CD14-positive monocyte (primary cell): Measurements from ENCODE around the gene CDA. TPM values are rescaled to one million over a fixed set of nuclear protein-coding genes. Genes with fewer than 3 reads are reported as not detected.
A peak's percentile ranks its signal among the peaks of the same experiment; 100 is the strongest.

Experiments
- DNase-seq, 3 donors: peaks; one replicate each; pipeline ENCODE4 v3.0.0-alpha.2; 2011 to 2022
- H2AFZ ChIP-seq: 2 replicates; pipeline ENCODE4 v1.6.0; 2012; ENCODE audit warnings: mild to moderate bottlenecking, low read depth, low read length, inconsistent platforms; ENCODE audit not compliant: insufficient read depth, poor library complexity, severe bottlenecking
- H3K27ac ChIP-seq, 2 donors: 1 replicate in 1 of 2; 2 replicates in 1 of 2; pipeline ENCODE4 v1.5.1; 2012 to 2013; ENCODE audit warnings: low read length in 2 of 2, control low read depth in 1 of 2, inconsistent platforms in 1 of 2, low read depth in 1 of 2, mild to moderate bottlenecking in 1 of 2
- H3K27me3 ChIP-seq, 2 donors: one replicate each; pipeline versions ENCODE4 v1.6.0 to v1.6.1; 2011 to 2013; ENCODE audit warnings: low read length in 2 of 2; ENCODE audit not compliant: control insufficient read depth in 2 of 2, insufficient read depth in 2 of 2
- H3K36me3 ChIP-seq, 2 donors: replicated peaks in 1 of 2; 1 replicate in 1 of 2; 2 replicates in 1 of 2; pipeline versions ENCODE4 v1.5.1 to v1.6.1; 2012 to 2013; ENCODE audit warnings: low read length in 2 of 2, control low read depth in 1 of 2, inconsistent platforms in 1 of 2, mild to moderate bottlenecking in 1 of 2; ENCODE audit not compliant: insufficient read depth in 2 of 2, control insufficient read depth in 1 of 2
- H3K4me1 ChIP-seq, 2 donors: 1 replicate in 1 of 2; 2 replicates in 1 of 2; pipeline versions ENCODE4 v1.5.1 to v1.6.1; 2012 to 2013; ENCODE audit warnings: low read length in 2 of 2, control low read depth in 1 of 2, inconsistent platforms in 1 of 2, mild to moderate bottlenecking in 1 of 2, moderate library complexity in 1 of 2; ENCODE audit not compliant: insufficient read depth in 2 of 2, control insufficient read depth in 1 of 2
- H3K4me2 ChIP-seq: replicated peaks from 2 replicates; pipeline ENCODE3; 2012; ENCODE audit warnings: low read length, moderate library complexity, mild to moderate bottlenecking; ENCODE audit not compliant: poor library complexity, severe bottlenecking; ENCODE audit errors: extremely low read depth
- H3K4me3 ChIP-seq, 3 experiments: fragments of 200-600 bp in 1 of 3; sonication (generic) in 1 of 3; replicated peaks in 1 of 3; 1 replicate in 2 of 3; 2 replicates in 1 of 3; pipeline ENCODE4 v1.5.1; 2011 to 2013; ENCODE audit warnings: low read length in 3 of 3, mild to moderate bottlenecking in 3 of 3, control low read depth in 2 of 3, low read depth in 2 of 3, inconsistent platforms in 1 of 3, moderate library complexity in 1 of 3
- H3K79me2 ChIP-seq: 2 replicates; pipeline ENCODE4 v1.6.0; 2012; ENCODE audit warnings: mild to moderate bottlenecking, control low read depth, inconsistent platforms, low read length, moderate library complexity; ENCODE audit not compliant: insufficient read depth
- H3K9ac ChIP-seq: 2 replicates; pipeline ENCODE4 v1.6.0; 2017; ENCODE audit warnings: low read length, mild to moderate bottlenecking; ENCODE audit not compliant: insufficient read depth, poor library complexity, severe bottlenecking
- H3K9me3 ChIP-seq, 2 donors: replicated peaks in 1 of 2; 1 replicate in 1 of 2; 2 replicates in 1 of 2; pipeline versions ENCODE4 v1.5.1 to v1.6.1; 2012 to 2013; ENCODE audit warnings: low read length in 2 of 2, control low read depth in 1 of 2; ENCODE audit not compliant: control insufficient read depth in 1 of 2, insufficient read depth in 1 of 2
- H4K20me1 ChIP-seq: 2 replicates; pipeline ENCODE4 v1.6.0; 2012; ENCODE audit warnings: mild to moderate bottlenecking, low read length, control low read depth, moderate library complexity; ENCODE audit not compliant: insufficient read depth
- H3K27ac Mint-ChIP-seq, 7 donors: one replicate each; pipeline ENCODE4 v1.8.0; 2020; ENCODE audit warnings: mild to moderate bottlenecking in 7 of 7, mixed read lengths in 7 of 7, moderate library complexity in 6 of 7, inconsistent platforms in 2 of 7
- H3K27me3 Mint-ChIP-seq, 3 donors: one replicate each; pipeline ENCODE4 v1.8.0; 2021 to 2022; ENCODE audit warnings: low read depth in 3 of 3, mild to moderate bottlenecking in 3 of 3, mixed read lengths in 3 of 3, moderate library complexity in 3 of 3, inconsistent platforms in 1 of 3
- H3K36me3 Mint-ChIP-seq, 2 donors: one replicate each; pipeline ENCODE4 v1.8.0; 2020; ENCODE audit warnings: mixed read lengths in 2 of 2, inconsistent platforms in 1 of 2, mild to moderate bottlenecking in 1 of 2
- H3K4me1 Mint-ChIP-seq: one replicate; pipeline ENCODE4 v1.8.0; 2020; ENCODE audit warnings: mild to moderate bottlenecking, mixed read lengths
- H3K4me3 Mint-ChIP-seq, 2 donors: one replicate each; pipeline ENCODE4 v1.8.0; 2020; ENCODE audit warnings: mild to moderate bottlenecking in 2 of 2, mixed read lengths in 2 of 2, moderate library complexity in 1 of 2
- H3K9me3 Mint-ChIP-seq, 7 donors: one replicate each; pipeline ENCODE4 v1.8.0; 2020 to 2022; ENCODE audit warnings: mixed read lengths in 7 of 7, mild to moderate bottlenecking in 6 of 7, moderate library complexity in 6 of 7, inconsistent platforms in 2 of 7
- CTCF ChIP-seq: fragments of 200-600 bp; IDR thresholded peaks from one replicate; pipeline ENCODE4 v1.8.0; 2022; ENCODE audit warnings: antibody characterized with exemption, mild to moderate bottlenecking
- WGBS: methylation state at CpG from one replicate; pipeline ENCODE4 v1.1.5; 2013; ENCODE audit warnings: missing lambda C conversion rate; ENCODE audit not compliant: insufficient coverage; 5-methylcytosine and 5-hydroxymethylcytosine counted together
- intact Hi-C, 2 donors: fragments of 100-400 bp; cut with micrococcal nuclease; formaldehyde crosslinking; loops; one replicate each; pipeline versions ENCODE4 v1.15.0 to v1.15.1; 2023
- polyA plus RNA-seq, 3 donors: library from polyadenylated mRNA; depleted of rRNA in 1 of 3; unstranded in 2 of 3; stranded (reverse) in 1 of 3; fragments of 300-500 nt in 2 of 3; fragments of >200 nt in 1 of 3; fragmentation: Illumina TruSeq in 2 of 3; gene quantifications; 1 replicate in 2 of 3; 2 replicates in 1 of 3; pipeline ENCODE4 v1.2.3, GENCODE V29; 2012 to 2021

The CDA gene
- polyA plus RNA-seq, 3 donors = 113 to 348 (median 217) TPM

- H4K20me1 ChIP-seq = peaks cover 30% of the 10 kb centered on the region
- intact Hi-C loops = loop anchor here in 1 of 2 donors (5.0 kb wide), 1 partner anchor 55 kb away; no protein-coding TSS in a partner anchor
- H3K27me3 ChIP-seq = no peaks in the 10 kb centered on the region
- Mint-ChIP-seq H3K4me1 (peaks cover 19% of the 10 kb centered on the region), H3K9me3 (peaks cover 0 to 28% (median 10%) of the 10 kb centered on the region in 7 donors), H3K4me3 (no peak overlapping the region), H3K27me3 (peaks cover 0 to 2% (median 1%) of the 10 kb centered on the region in 3 donors), H3K27ac (no peak overlapping the region), H3K36me3 (peaks cover 4 to 17% of the 10 kb centered on the region in 2 donors)
- no peak overlapping the region for H3K27ac ChIP-seq
- H3K4me3 ChIP-seq = no peak overlapping the region
- H3K79me2 ChIP-seq = peaks cover 16% of the 10 kb centered on the region
- peaks cover 0 to 6% of the 10 kb centered on the region in 2 donors for H3K9me3 ChIP-seq
- no peak overlapping the region for H3K9ac ChIP-seq
- peaks cover 3 to 9% of the 10 kb centered on the region in 2 donors for H3K36me3 ChIP-seq
- H3K4me2 ChIP-seq = no peak overlapping the region
- DNase-seq = no peak
- no CpG with 5 or more reads among the region's 3 CpGs for WGBS
- no peak for TF ChIP-seq CTCF
- H2AFZ ChIP-seq = no peak overlapping the region
- peaks cover 15 to 16% of the 10 kb centered on the region in 2 donors for H3K4me1 ChIP-seq
Measured at GRCh38 chr1:20632386-20632785, 43.5 kb downstream of the CDA start.

GRCh38 chr1:20633190-20634064, 44.5 kb downstream of the CDA start, which contains the start of gene PINK1:
Gene PINK1 (plus strand): TSS chr1:20633458. CDS start chr1:20633549, 91 bp downstream.
- peaks cover 19% of the 10 kb centered on the region for H3K4me1 Mint-ChIP-seq
- WGBS = 1% methylated on average over 74 of the region's 93 CpGs
- peaks cover 31% of the 10 kb centered on the region for H4K20me1 ChIP-seq
- TF ChIP-seq CTCF = peak; percentile 99
- H3K9me3 ChIP-seq = peaks cover 0 to 6% of the 10 kb centered on the region in 2 donors
- peaks cover 16% of the 10 kb centered on the region for H3K79me2 ChIP-seq
- H3K27me3 ChIP-seq = no peaks in the 10 kb centered on the region
- peaks cover 0 to 18% (median 10%) of the 10 kb centered on the region in 7 donors for H3K9me3 Mint-ChIP-seq
- H3K4me3 Mint-ChIP-seq = peak within 1 kb of the TSS; percentile 80 to 89
- peak within 1 kb of the TSS; percentile 92 for H3K4me2 ChIP-seq
- H2AFZ ChIP-seq = peak within 1 kb of the TSS; percentile 99
- H3K4me3 ChIP-seq = peak within 1 kb of the TSS; percentile 54 to 96 (median 92)
- peaks cover 13 to 27% of the 10 kb centered on the region in 2 donors for H3K36me3 Mint-ChIP-seq
- peak within 1 kb of the TSS; percentile 88 for H3K9ac ChIP-seq
- H3K27me3 Mint-ChIP-seq = peaks cover 0 to 2% (median 1%) of the 10 kb centered on the region in 3 donors
- DNase-seq = peak; percentile 70 to 82 (median 79)
- peak within 1 kb of the TSS; percentile 21 to 81 for H3K27ac ChIP-seq
- intact Hi-C loops = loop anchor here in 1 of 2 donors (2.0 to 5.0 kb wide), 2 partner anchors 27 to 56 kb away; partner anchors contain the start of gene DDOST
- peaks cover 14 to 20% of the 10 kb centered on the region in 2 donors for H3K36me3 ChIP-seq
- H3K27ac Mint-ChIP-seq = peak within 1 kb of the TSS; percentile 19 to 87 (median 81)
- peaks cover 15 to 16% of the 10 kb centered on the region in 2 donors for H3K4me1 ChIP-seq
